Subcutaneous adipose tissue (tissue), 4 donors: ENCODE data around the gene GXYLT2. TPM values are rescaled to one million over a fixed set of nuclear protein-coding genes. Genes with fewer than 3 reads are reported as not detected.

Experiments
- small RNA-seq: library from RNA; depleted of rRNA; stranded (forward); fragments of <200 nt; gene quantifications from one replicate; pipeline ENCODE3, GENCODE V24; 2016
- total RNA-seq, 4 donors: library from RNA; depleted of rRNA; stranded (reverse); fragments of >200 nt; gene quantifications; one replicate each; pipeline ENCODE4 v1.1.0, GENCODE V29; 2016
- TF ChIP-seq, protein P1 (sequence below): fragments of 450-650 bp; IDR thresholded peaks from one replicate; pipeline ENCODE4 v1.5.1; 2016; ENCODE audit warnings: low read depth, mild to moderate bottlenecking, control low read depth, antibody characterized with exemption, moderate library complexity

The GXYLT2 gene
- total RNA-seq, 4 donors from 2014 or later, result 1.5 to 10.2 (median 4.4) TPM

DNA sequence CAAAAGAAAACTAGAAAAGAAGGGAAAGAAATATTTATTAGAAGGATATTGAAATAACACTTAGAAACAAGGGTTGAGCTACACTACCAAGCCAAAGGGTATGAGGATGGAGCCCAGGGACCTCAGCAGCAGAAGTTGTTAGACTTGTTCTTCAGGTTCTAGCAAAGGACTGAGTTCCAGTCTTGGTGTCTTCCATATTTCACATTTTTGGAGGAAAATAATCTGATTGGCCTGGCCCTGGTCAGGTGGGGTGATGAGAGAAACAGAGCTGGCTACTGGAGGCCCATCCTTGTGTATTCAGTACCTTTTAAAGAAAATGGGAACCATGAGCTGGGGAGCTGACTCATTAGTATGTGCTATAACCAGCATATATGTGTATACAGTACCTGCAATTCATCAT is 137.0 kb downstream of the GXYLT2 start:
- TF ChIP-seq, protein P1, sequence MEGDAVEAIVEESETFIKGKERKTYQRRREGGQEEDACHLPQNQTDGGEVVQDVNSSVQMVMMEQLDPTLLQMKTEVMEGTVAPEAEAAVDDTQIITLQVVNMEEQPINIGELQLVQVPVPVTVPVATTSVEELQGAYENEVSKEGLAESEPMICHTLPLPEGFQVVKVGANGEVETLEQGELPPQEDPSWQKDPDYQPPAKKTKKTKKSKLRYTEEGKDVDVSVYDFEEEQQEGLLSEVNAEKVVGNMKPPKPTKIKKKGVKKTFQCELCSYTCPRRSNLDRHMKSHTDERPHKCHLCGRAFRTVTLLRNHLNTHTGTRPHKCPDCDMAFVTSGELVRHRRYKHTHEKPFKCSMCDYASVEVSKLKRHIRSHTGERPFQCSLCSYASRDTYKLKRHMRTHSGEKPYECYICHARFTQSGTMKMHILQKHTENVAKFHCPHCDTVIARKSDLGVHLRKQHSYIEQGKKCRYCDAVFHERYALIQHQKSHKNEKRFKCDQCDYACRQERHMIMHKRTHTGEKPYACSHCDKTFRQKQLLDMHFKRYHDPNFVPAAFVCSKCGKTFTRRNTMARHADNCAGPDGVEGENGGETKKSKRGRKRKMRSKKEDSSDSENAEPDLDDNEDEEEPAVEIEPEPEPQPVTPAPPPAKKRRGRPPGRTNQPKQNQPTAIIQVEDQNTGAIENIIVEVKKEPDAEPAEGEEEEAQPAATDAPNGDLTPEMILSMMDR, result no peak

DNA sequence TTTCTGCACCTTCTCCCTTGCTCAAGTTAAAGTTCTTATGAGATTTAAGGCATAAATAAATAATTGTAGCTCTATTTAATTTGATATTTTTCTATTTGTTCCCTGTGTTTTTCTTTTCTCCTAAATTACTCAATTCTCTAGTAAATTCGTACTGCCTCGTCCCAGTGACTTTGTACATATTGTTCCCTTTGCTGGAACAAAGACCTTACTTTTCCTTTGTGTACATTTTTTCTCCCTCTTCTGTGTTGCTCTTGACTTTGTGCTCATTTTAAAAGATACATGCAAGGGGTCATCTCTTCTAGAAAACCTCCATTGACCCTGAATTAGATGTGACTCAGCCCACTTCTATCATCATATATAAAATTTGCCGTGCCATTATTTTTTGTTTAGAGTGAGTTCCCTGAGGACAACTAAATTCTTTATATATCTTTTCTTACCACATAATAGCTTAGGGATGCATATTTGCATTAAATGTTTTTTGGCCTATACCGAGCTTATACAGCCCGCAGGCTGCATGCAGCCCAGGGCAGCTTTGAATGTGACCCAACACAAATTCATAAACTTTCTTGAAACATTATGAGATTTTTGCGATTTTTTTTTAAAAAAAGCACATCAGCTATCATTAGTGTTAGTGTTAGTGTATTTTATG is 138.4 kb downstream of the GXYLT2 start:
- TF ChIP-seq, protein P1, result no peak

Small RNAs within 50 kb of the gene (small RNA-seq; reads per million reads assigned to genes)
- not detected for gene RF00017

Other genes starting within 250 kb of the GXYLT2 start
- gene SHQ1, start 39.6 kb upstream of the GXYLT2 start, total RNA-seq, result 10 to 100 TPM in 2 of 4 donors, 1 to 10 TPM in 2; 7.9 to 15.5 (median 9.8) TPM
- gene PPP4R2, start 108.8 kb downstream of the GXYLT2 start, total RNA-seq, result 10 to 100 TPM; 38.9 to 62.1 (median 40.8) TPM
- gene EBLN2, start 173.6 kb downstream of the GXYLT2 start, total RNA-seq, result 1 to 10 TPM; 6.4 to 8.6 (median 7.6) TPM